NT2/D1 (cell line): Measurements from ENCODE around the gene LSG1.

Experiments used
- DNase-seq: peaks from one replicate; pipeline ENCODE4 v3.0.0-alpha.2; 2011; ENCODE audit warnings: low read depth, low spot score
- H3K27me3 ChIP-seq: 2 replicates; pipeline ENCODE4 v1.6.0; 2011; ENCODE audit warnings: mild to moderate bottlenecking; ENCODE audit not compliant: insufficient read length, insufficient read depth
- H3K36me3 ChIP-seq: 2 replicates; pipeline ENCODE4 v1.6.1; 2011; ENCODE audit warnings: mild to moderate bottlenecking, low read length, mixed read lengths; ENCODE audit not compliant: insufficient read depth, insufficient read length
- H3K4me1 ChIP-seq: 2 replicates; pipeline ENCODE4 v1.5.1; 2011; ENCODE audit not compliant: insufficient read depth, insufficient read length
- H3K4me3 ChIP-seq: 2 replicates; pipeline ENCODE4 v1.5.1; 2011; ENCODE audit warnings: low read depth; ENCODE audit not compliant: insufficient read length
- H3K9ac ChIP-seq: 2 replicates; pipeline ENCODE4 v1.6.0; 2011; ENCODE audit warnings: low read depth; ENCODE audit not compliant: insufficient read length
- H3K9me3 ChIP-seq: 2 replicates; pipeline ENCODE4 v1.5.1; 2011; ENCODE audit warnings: mild to moderate bottlenecking, low read length; ENCODE audit not compliant: insufficient read depth
- SUZ12 ChIP-seq: IDR thresholded peaks from 2 replicates; pipeline ENCODE4 v1.6.1; 2011; ENCODE audit not compliant: insufficient read length, insufficient read depth; ENCODE audit errors: extremely low read depth
- YY1 ChIP-seq: IDR thresholded peaks from 2 replicates; pipeline ENCODE4 v1.6.1; 2011; ENCODE audit not compliant: insufficient read length, insufficient read depth
- ZNF274 ChIP-seq: IDR thresholded peaks from 2 replicates; pipeline ENCODE4 v1.6.1; 2011; ENCODE audit warnings: mild to moderate bottlenecking, low read depth, low read length

LSG1 gene

GRCh38 chr3:194592798-194593752, 78.9 kb downstream of the LSG1 start:
- Histone ChIP-seq H3K4me1 (no peaks in the 10 kb centered on the region), H3K9me3 (no peaks in the 10 kb centered on the region), H3K27me3 (no peaks in the 10 kb centered on the region), H3K9ac (no peak overlapping the region), H3K36me3 (peaks cover 37% of the 10 kb centered on the region), H3K4me3 (no peak overlapping the region)
- TF ChIP-seq ZNF274 (no peak), SUZ12 (no peak), YY1 (no peak)
- no peak for DNase-seq
